Measurements from ENCODE around the gene SPAG8.

SPAG8 gene

GRCh38 chr9:35812025-35812602 is at the start of gene SPAG8:
SPAG8 (minus strand) TSS chr9:35812262; CDS start chr9:35812147, 115 bp downstream.
- peak; percentile 87 to 88 for DNase-seq (ENCODE audit: low read depth in 2 of 2)

GRCh38 chr9:35861161-35861897 is 49.3 kb upstream of the SPAG8 start:
- DNase-seq (ENCODE audit: low read depth in 2 of 2), result no peak

GRCh38 chr9:35859990-35860339 is 47.9 kb upstream of the SPAG8 start:
- DNase-seq (ENCODE audit: low read depth in 2 of 2), result no peak

- no peak for DNase-seq (ENCODE audit: low read depth in 2 of 2)
Measured at GRCh38 chr9:35859310-35859989, 47.4 kb upstream of the SPAG8 start.

GRCh38 chr9:35858458-35858857 is 46.4 kb upstream of the SPAG8 start:
- no peak for DNase-seq (ENCODE audit: low read depth in 2 of 2)

- no peak for DNase-seq (ENCODE audit: low read depth in 2 of 2)
Measured at GRCh38 chr9:35856882-35857281, 44.8 kb upstream of the SPAG8 start.

GRCh38 chr9:35856206-35856605 is 44.1 kb upstream of the SPAG8 start:
- DNase-seq (ENCODE audit: low read depth in 2 of 2), result no peak

- no peak for DNase-seq (ENCODE audit: low read depth in 2 of 2)
Measured at GRCh38 chr9:35854091-35854762, 42.2 kb upstream of the SPAG8 start.

- DNase-seq (ENCODE audit: low read depth in 2 of 2), result no peak
Measured at GRCh38 chr9:35852876-35853865, 41.1 kb upstream of the SPAG8 start.

GRCh38 chr9:35852267-35852815 is 40.3 kb upstream of the SPAG8 start:
- no peak for DNase-seq (ENCODE audit: low read depth in 2 of 2)

GRCh38 chr9:35847792-35848572 is 35.9 kb upstream of the SPAG8 start:
- DNase-seq (ENCODE audit: low read depth in 2 of 2), result peak in 1 of 2 experiments; percentile 16

GRCh38 chr9:35845824-35846771 is 34.0 kb upstream of the SPAG8 start:
- no peak for DNase-seq (ENCODE audit: low read depth in 2 of 2)

- no peak for DNase-seq (ENCODE audit: low read depth in 2 of 2)
Measured at GRCh38 chr9:35844628-35845270, 32.7 kb upstream of the SPAG8 start.

GRCh38 chr9:35842795-35843194 is 30.7 kb upstream of the SPAG8 start:
- no peak for DNase-seq (ENCODE audit: low read depth in 2 of 2)

GRCh38 chr9:35842020-35842745 is 30.1 kb upstream of the SPAG8 start:
- no peak for DNase-seq (ENCODE audit: low read depth in 2 of 2)

GRCh38 chr9:35841645-35841900 is 29.5 kb upstream of the SPAG8 start:
- no peak for DNase-seq (ENCODE audit: low read depth in 2 of 2)

- DNase-seq (ENCODE audit: low read depth in 2 of 2), result no peak
Measured at GRCh38 chr9:35840881-35841644, 29.0 kb upstream of the SPAG8 start.
